PFSK-1 (cell line): ENCODE results near the gene DLG4.
A peak's percentile ranks its signal among the peaks of the same experiment; 100 is the strongest.

Source experiments
- FOXP2 ChIP-seq: optimal IDR thresholded peaks from 2 replicates; pipeline ENCODE3; 2011; ENCODE audit warnings: borderline replicate concordance, control low read depth, inconsistent platforms; ENCODE audit not compliant: insufficient read depth; ENCODE audit errors: extremely low read length, extremely low read depth
- POLR2AphosphoS5 ChIP-seq: IDR thresholded peaks from 2 replicates; pipeline ENCODE4 v1.6.1; 2012; ENCODE audit warnings: low read depth, mild to moderate bottlenecking, control low read depth, low read length, moderate library complexity
- SIN3A ChIP-seq: IDR thresholded peaks from 2 replicates; pipeline ENCODE4 v1.6.1; 2012; ENCODE audit warnings: mild to moderate bottlenecking, low read length, moderate library complexity, borderline replicate concordance; ENCODE audit not compliant: insufficient read depth
- TAF1 ChIP-seq: IDR thresholded peaks from 2 replicates; pipeline ENCODE4 v1.6.1; 2012; ENCODE audit warnings: low read length, control low read depth, borderline replicate concordance; ENCODE audit not compliant: insufficient read depth
- TF ChIP-seq, protein P1 (sequence below), 2 experiments: IDR thresholded peaks; 2 replicates each; pipeline versions ENCODE4 v1.6.1 to v1.8.0; 2011 to 2012; ENCODE audit warnings: low read depth in 2 of 2, low read length in 2 of 2, control low read depth in 1 of 2, inconsistent platforms in 1 of 2, mild to moderate bottlenecking in 1 of 2, moderate library complexity in 1 of 2; ENCODE audit not compliant: insufficient read depth in 1 of 2

DLG4 gene

DNA sequence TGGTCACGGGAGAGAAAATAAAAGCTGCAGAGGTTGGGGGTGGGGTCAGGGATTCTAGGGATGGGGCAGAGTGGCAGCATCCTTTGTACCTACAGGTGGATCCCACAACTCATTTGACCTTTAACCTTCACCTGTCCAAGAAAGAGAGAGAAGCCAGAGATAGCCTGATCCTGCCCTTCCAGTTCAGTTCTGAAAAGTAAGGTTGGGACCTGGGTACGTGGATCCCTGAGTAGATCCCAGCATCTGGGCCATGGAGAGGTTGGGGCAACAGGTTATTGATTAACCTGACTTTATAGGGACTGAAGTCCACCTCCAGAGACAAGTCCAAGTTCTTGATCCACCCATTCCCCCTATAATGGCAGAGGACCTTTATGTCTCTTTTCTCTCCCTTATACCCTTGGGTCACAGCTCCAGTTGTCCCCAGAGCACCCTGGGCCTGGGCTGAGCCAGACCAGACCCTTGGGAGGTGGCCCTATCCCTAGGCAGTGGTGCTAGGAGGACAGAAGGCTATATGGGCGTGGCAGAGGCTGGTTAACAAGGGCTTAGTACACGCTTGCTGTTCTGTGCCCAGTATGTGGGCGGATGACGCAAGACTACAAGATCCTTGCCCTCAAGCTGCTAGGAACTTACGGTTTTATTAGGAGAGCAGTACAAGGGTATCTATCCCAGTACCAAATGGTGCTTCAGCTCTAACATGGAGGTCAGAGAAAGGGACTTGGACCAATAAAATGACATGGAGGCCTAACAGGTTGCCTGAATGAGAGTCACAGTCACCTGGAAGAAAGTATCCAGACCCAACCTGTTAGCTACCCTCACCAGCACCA, 39.3 kb upstream of the DLG4 start:
- no peak for TF ChIP-seq TAF1
- TF ChIP-seq, protein P1, sequence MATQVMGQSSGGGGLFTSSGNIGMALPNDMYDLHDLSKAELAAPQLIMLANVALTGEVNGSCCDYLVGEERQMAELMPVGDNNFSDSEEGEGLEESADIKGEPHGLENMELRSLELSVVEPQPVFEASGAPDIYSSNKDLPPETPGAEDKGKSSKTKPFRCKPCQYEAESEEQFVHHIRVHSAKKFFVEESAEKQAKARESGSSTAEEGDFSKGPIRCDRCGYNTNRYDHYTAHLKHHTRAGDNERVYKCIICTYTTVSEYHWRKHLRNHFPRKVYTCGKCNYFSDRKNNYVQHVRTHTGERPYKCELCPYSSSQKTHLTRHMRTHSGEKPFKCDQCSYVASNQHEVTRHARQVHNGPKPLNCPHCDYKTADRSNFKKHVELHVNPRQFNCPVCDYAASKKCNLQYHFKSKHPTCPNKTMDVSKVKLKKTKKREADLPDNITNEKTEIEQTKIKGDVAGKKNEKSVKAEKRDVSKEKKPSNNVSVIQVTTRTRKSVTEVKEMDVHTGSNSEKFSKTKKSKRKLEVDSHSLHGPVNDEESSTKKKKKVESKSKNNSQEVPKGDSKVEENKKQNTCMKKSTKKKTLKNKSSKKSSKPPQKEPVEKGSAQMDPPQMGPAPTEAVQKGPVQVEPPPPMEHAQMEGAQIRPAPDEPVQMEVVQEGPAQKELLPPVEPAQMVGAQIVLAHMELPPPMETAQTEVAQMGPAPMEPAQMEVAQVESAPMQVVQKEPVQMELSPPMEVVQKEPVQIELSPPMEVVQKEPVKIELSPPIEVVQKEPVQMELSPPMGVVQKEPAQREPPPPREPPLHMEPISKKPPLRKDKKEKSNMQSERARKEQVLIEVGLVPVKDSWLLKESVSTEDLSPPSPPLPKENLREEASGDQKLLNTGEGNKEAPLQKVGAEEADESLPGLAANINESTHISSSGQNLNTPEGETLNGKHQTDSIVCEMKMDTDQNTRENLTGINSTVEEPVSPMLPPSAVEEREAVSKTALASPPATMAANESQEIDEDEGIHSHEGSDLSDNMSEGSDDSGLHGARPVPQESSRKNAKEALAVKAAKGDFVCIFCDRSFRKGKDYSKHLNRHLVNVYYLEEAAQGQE (IDR thresholded peaks at IDR 0.05; ENCODE audit: insufficient read depth in 1 of 2, low read depth in 2 of 2, low read length in 2 of 2), result no peak
- no peak for TF ChIP-seq SIN3A
- peak; percentile 22; the same call in 1 of the 2 replicates for TF ChIP-seq POLR2AphosphoS5

GRCh38 chr17:7256766-7257456, 37.3 kb upstream of the DLG4 start:
- TF ChIP-seq SIN3A, result no peak

DNA sequence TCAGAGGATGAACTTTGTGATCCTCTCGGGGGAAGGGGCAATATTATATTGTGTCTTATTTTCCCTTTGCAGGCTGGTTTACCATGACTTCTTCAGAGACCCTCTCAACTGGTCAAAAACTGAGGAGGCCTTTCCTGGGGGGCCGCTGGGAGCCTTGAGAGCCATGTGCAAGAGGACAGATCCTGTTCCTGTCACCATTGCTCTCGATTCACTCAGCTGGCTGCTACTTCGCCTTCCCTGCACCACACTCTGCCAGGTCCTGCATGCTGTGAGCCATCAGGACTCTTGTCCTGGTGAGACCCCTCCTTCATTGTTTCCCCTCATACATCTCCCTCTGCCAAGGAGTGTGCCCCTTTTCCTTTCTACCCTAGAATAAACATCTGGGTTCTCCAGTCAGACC, 34.9 kb upstream of the DLG4 start:
- TF ChIP-seq POLR2AphosphoS5 (no peak), SIN3A (no peak), FOXP2 (no peak), TAF1 (no peak)
- TF ChIP-seq, protein P1 (IDR thresholded peaks at IDR 0.05; ENCODE audit: insufficient read depth in 1 of 2, low read depth in 2 of 2, low read length in 2 of 2), result no peak

GRCh38 chr17:7253082-7253481, 33.4 kb upstream of the DLG4 start:
- TF ChIP-seq FOXP2 (no peak), TAF1 (no peak), SIN3A (no peak), POLR2AphosphoS5 (no peak)
- TF ChIP-seq, protein P1 (IDR thresholded peaks at IDR 0.05; ENCODE audit: insufficient read depth in 1 of 2, low read depth in 2 of 2, low read length in 2 of 2), result no peak

DNA sequence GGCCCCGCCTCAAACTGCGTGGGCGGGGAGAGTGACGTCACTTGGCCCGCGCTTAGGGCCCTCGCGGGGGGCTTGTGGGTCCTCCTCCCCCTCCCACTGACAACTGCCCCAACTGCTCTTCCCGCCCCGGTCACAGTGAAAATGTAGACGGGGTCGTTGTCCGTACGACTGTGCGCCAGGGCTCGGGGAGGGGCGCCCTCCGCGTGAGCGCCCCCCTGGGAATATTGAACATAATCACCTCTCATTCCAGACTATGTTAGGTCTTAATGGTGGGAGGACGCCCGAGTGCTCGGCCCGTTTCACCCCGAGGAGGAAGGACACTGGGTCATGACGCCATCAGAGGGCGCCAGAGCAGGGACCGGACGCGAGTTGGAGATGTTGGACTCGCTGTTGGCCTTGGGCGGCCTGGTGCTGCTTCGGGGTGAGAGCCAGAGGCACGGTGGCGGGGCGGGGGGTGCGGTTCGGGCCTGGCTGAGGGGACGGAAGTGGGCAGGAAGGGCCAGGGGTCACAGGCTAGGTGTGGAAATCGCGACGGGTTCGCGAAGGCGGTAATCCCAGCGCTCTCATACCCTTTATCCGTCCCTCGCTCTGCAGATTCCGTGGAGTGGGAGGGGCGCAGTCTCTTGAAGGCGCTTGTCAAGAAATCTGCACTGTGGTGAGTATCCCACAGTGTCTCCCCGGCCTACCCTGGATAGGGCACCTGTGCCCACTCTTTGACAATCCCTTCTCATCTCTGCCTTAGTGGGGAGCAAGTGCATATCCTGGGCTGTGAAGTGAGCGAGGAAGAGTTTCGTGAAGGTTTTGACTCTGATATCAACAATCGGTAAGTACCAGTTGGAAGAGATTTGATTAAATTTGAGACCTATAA, 32.8 kb upstream of the DLG4 start, which contains the start of gene ELP5:
Gene ELP5, plus strand, starts transcription at position 40 of the 868 bp plus-strand sequence. Its CDS starts 336 bp downstream, at position 376.
- TF ChIP-seq, protein P1 (IDR thresholded peaks at IDR 0.05; ENCODE audit: insufficient read depth in 1 of 2, low read depth in 2 of 2, low read length in 2 of 2), result peak in 1 of 2 experiments; percentile 68; a peak in 2 of 4 replicates
- TF ChIP-seq TAF1 (peak; percentile 67; the same call in 1 of the 2 replicates), SIN3A (0 out of 2 replicates have a peak, but pooled peaks have one; percentile 74), FOXP2 (peak; percentile 81), POLR2AphosphoS5 (no peak; the same call in 1 of the 2 replicates)
